ENCODE data around the gene OGA.

The OGA gene

DNA sequence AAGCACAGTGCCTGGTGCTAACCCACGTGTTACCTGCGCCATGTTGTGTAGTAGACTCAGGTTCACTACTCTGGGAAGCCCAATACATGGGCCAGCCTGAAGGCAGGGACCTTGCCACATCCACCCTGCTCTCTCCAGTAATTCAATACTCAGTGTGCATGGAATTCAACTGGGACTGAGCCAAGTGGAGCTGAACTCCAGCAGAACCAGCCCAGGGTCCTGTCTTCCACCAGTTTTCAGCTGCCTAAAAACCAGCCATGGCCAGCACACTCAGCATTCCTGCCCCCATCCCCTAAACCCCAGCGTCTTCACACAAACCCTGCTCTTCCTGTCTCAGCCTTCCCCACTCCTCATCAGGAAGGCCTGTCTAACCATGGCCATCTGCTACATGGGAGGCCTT lies 57.7 kb downstream of the OGA start:
- Histone ChIP-seq H3K4me3 (ENCODE audit: low read depth in 1 of 2, low read length in 1 of 2) (no peak overlapping the region), H3K27me3 (peaks cover 89% of the 10 kb centered on the region), H3K4me1 (ENCODE audit: control insufficient read depth in 1 of 2, insufficient read depth in 1 of 2, low read depth in 1 of 2, low read length in 1 of 2) (no peaks in the 10 kb centered on the region), H3K27ac (no peak overlapping the region), H3K9me3 (no peaks in the 10 kb centered on the region), H3K36me3 (no peaks in the 10 kb centered on the region)
- TF ChIP-seq, protein P1, sequence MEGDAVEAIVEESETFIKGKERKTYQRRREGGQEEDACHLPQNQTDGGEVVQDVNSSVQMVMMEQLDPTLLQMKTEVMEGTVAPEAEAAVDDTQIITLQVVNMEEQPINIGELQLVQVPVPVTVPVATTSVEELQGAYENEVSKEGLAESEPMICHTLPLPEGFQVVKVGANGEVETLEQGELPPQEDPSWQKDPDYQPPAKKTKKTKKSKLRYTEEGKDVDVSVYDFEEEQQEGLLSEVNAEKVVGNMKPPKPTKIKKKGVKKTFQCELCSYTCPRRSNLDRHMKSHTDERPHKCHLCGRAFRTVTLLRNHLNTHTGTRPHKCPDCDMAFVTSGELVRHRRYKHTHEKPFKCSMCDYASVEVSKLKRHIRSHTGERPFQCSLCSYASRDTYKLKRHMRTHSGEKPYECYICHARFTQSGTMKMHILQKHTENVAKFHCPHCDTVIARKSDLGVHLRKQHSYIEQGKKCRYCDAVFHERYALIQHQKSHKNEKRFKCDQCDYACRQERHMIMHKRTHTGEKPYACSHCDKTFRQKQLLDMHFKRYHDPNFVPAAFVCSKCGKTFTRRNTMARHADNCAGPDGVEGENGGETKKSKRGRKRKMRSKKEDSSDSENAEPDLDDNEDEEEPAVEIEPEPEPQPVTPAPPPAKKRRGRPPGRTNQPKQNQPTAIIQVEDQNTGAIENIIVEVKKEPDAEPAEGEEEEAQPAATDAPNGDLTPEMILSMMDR (IDR thresholded peaks at IDR 0.05), result no peak

GRCh38 chr10:101759309-101760247 lies 58.7 kb downstream of the OGA start:
- TF ChIP-seq, protein P1 (IDR thresholded peaks at IDR 0.05), result no peak
- no peaks in the 10 kb centered on the region for H3K36me3 ChIP-seq
- H3K27ac ChIP-seq, result no peak overlapping the region
- no peaks in the 10 kb centered on the region for H3K4me1 ChIP-seq (ENCODE audit: control insufficient read depth in 1 of 2, insufficient read depth in 1 of 2, low read depth in 1 of 2, low read length in 1 of 2)
- no peak overlapping the region for H3K4me3 ChIP-seq (ENCODE audit: low read depth in 1 of 2, low read length in 1 of 2)
- H3K9me3 ChIP-seq, result no peaks in the 10 kb centered on the region
- peaks cover 86% of the 10 kb centered on the region for H3K27me3 ChIP-seq

GRCh38 chr10:101758858-101759257 lies 59.4 kb downstream of the OGA start:
- Histone ChIP-seq H3K27me3 (peaks cover 89% of the 10 kb centered on the region), H3K4me3 (ENCODE audit: low read depth in 1 of 2, low read length in 1 of 2) (no peak overlapping the region), H3K36me3 (no peaks in the 10 kb centered on the region), H3K27ac (no peak overlapping the region), H3K9me3 (no peaks in the 10 kb centered on the region), H3K4me1 (ENCODE audit: control insufficient read depth in 1 of 2, insufficient read depth in 1 of 2, low read depth in 1 of 2, low read length in 1 of 2) (no peaks in the 10 kb centered on the region)
- TF ChIP-seq, protein P1 (IDR thresholded peaks at IDR 0.05), result no peak

GRCh38 chr10:101752241-101752640 lies 66.0 kb downstream of the OGA start:
- H3K36me3 ChIP-seq, result no peaks in the 10 kb centered on the region
- no peak overlapping the region for H3K4me3 ChIP-seq (ENCODE audit: low read depth in 1 of 2, low read length in 1 of 2)
- no peaks in the 10 kb centered on the region for H3K4me1 ChIP-seq (ENCODE audit: control insufficient read depth in 1 of 2, insufficient read depth in 1 of 2, low read depth in 1 of 2, low read length in 1 of 2)
- TF ChIP-seq, protein P1 (IDR thresholded peaks at IDR 0.05), result no peak
- H3K9me3 ChIP-seq, result no peaks in the 10 kb centered on the region
- H3K27ac ChIP-seq, result no peak overlapping the region
- H3K27me3 ChIP-seq, result peaks cover 60% of the 10 kb centered on the region

DNA sequence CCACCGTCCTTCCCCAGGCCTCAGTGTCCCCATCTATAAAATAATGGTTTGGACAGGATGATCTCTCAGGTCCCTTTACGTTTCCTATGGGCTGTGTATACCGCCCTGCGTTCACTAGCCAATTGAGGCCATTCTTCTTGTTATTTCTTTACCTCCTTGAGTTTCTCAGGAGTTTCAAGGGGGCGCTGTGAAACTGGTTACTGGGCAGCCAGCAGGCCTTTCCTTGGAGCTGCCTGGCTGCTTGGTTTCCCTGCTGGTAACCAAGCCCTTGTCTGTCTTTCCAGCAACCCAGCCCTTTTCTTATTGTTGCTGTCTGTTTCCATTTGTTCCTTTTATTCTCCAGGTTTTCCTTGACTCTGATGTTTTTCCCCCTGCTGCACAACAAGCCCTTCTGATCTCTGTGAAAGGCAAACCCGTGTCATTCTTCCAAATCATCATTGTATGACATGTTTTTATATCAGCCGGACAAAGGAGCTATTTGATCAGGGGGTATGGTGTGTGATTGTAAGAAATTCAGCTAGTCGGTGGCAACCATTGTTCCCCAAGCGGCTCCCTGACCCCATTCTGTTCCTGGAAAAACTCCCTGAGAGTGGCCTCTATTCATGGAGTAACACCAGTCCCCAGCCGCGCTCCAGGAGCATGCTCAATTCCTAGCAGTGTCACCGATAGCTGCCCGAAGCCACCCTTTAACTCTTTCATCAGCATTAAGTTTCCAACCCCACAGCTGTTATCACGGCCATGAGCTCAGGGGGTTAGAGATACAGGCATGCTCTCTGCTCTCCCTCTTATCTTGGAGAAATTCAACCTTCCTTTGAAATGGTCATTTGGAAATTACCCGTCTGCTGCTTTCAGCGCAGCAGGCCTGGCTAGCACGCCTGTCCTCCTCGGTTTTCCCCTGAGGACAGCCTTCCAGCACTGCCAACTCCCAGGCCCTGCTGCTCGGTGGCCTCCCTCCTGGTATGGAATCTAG lies 68.9 kb downstream of the OGA start:
- TF ChIP-seq, protein P1 (IDR thresholded peaks at IDR 0.05), result no peak
- H3K4me3 ChIP-seq (ENCODE audit: low read depth in 1 of 2, low read length in 1 of 2), result no peak overlapping the region
- H3K27ac ChIP-seq, result no peak overlapping the region
- H3K27me3 ChIP-seq, result peaks cover 64% of the 10 kb centered on the region
- no peaks in the 10 kb centered on the region for H3K9me3 ChIP-seq
- no peaks in the 10 kb centered on the region for H3K36me3 ChIP-seq
- no peaks in the 10 kb centered on the region for H3K4me1 ChIP-seq (ENCODE audit: control insufficient read depth in 1 of 2, insufficient read depth in 1 of 2, low read depth in 1 of 2, low read length in 1 of 2)

All from neutrophil (primary cell).